ENCODE measurements around the gene MYO16.

- TF ChIP-seq CTCF (IDR thresholded peaks at IDR 0.05) (no peak), POLR2A (IDR thresholded peaks at IDR 0.05) (no peak)
Observed at GRCh38 chr13:108964606-108965005, 335.2 kb downstream of the MYO16 start.
